ENCODE results near the gene MAFG.

MAFG gene

GRCh38 chr17:81884968-81885367 is 42.6 kb downstream of the MAFG start:
- Histone ChIP-seq H3K4me1 (peaks cover 3% of the 10 kb centered on the region), H3K27me3 (ENCODE audit: low read depth) (no peaks in the 10 kb centered on the region), H3K9me3 (no peaks in the 10 kb centered on the region), H3K4me3 (no peak overlapping the region), H3K36me3 (replicated peaks) (peaks cover 93% of the 10 kb centered on the region)
- in situ Hi-C loops (cut with MboI; ENCODE audit: low sequenced_read_pairs), result no loop called here
- no peak for DNase-seq (ENCODE audit: low spot score in 2 of 2)

- peaks cover 92% of the 10 kb centered on the region for H3K36me3 ChIP-seq (replicated peaks)
- no peaks in the 10 kb centered on the region for H3K9me3 ChIP-seq
- DNase-seq (ENCODE audit: low spot score in 2 of 2), result no peak
- H3K4me1 ChIP-seq, result no peaks in the 10 kb centered on the region
- in situ Hi-C loops (cut with MboI; ENCODE audit: low sequenced_read_pairs), result no loop called here
- no peaks in the 10 kb centered on the region for H3K27me3 ChIP-seq (ENCODE audit: low read depth)
- no peak overlapping the region for H3K4me3 ChIP-seq
These were observed 43.0 kb downstream of the MAFG start for GRCh38 chr17:81884520-81884919.

GRCh38 chr17:81879121-81879520 is 48.4 kb downstream of the MAFG start:
- H3K4me1 ChIP-seq, result no peaks in the 10 kb centered on the region
- no peaks in the 10 kb centered on the region for H3K9me3 ChIP-seq
- in situ Hi-C loops (cut with MboI; ENCODE audit: low sequenced_read_pairs), result no loop called here
- peaks cover 52% of the 10 kb centered on the region for H3K36me3 ChIP-seq (replicated peaks)
- H3K4me3 ChIP-seq, result no peak overlapping the region
- no peak for DNase-seq (ENCODE audit: low spot score in 2 of 2)
- H3K27me3 ChIP-seq (ENCODE audit: low read depth), result no peaks in the 10 kb centered on the region

- Histone ChIP-seq H3K9me3 (no peaks in the 10 kb centered on the region), H3K4me3 (no peak overlapping the region), H3K27me3 (ENCODE audit: low read depth) (no peaks in the 10 kb centered on the region), H3K4me1 (no peaks in the 10 kb centered on the region), H3K36me3 (replicated peaks) (peaks cover 44% of the 10 kb centered on the region)
- no peak for DNase-seq (ENCODE audit: low spot score in 2 of 2)
- in situ Hi-C loops (cut with MboI; ENCODE audit: low sequenced_read_pairs), result no loop called here
These were observed 49.2 kb downstream of the MAFG start for GRCh38 chr17:81878294-81878693.

- Histone ChIP-seq H3K4me3 (no peak overlapping the region), H3K4me1 (no peaks in the 10 kb centered on the region), H3K36me3 (replicated peaks) (peaks cover 39% of the 10 kb centered on the region), H3K27me3 (ENCODE audit: low read depth) (no peaks in the 10 kb centered on the region), H3K9me3 (no peaks in the 10 kb centered on the region)
- DNase-seq (ENCODE audit: low spot score in 2 of 2), result no peak
- in situ Hi-C loops (cut with MboI; ENCODE audit: low sequenced_read_pairs), result no loop called here
These were observed 50.0 kb downstream of the MAFG start for GRCh38 chr17:81877569-81877968.

- in situ Hi-C loops (cut with MboI; ENCODE audit: low sequenced_read_pairs), result no loop called here
- peaks cover 14% of the 10 kb centered on the region for H3K4me1 ChIP-seq
These were observed 55.9 kb downstream of the MAFG start for GRCh38 chr17:81871387-81872230.

GRCh38 chr17:81870981-81871386 is 56.6 kb downstream of the MAFG start, which contains the start of gene ARHGDIA:
TSS of gene ARHGDIA (minus strand) at chr17:81871337. CDS start at chr17:81869930, 1,407 bp downstream.
- H3K4me1 ChIP-seq, result peaks cover 14% of the 10 kb centered on the region
- DNase-seq (ENCODE audit: low spot score in 2 of 2), result peak in 1 of 2 experiments; percentile 3

More at GRCh38 chr17:81871387-81872230, 55.9 kb downstream of the MAFG start:
- peak; percentile 75 to 96 for DNase-seq (ENCODE audit: low spot score in 2 of 2)
- Histone ChIP-seq H3K36me3 (replicated peaks) (peaks cover 47% of the 10 kb centered on the region), H3K27me3 (ENCODE audit: low read depth) (no peaks in the 10 kb centered on the region), H3K4me3 (peak overlapping the region; percentile 84), H3K9me3 (no peaks in the 10 kb centered on the region)

GRCh38 chr17:81870131-81870980 is 57.2 kb downstream of the MAFG start:
- H3K36me3 ChIP-seq (replicated peaks), result peaks cover 59% of the 10 kb centered on the region
- in situ Hi-C loops (cut with MboI; ENCODE audit: low sequenced_read_pairs), result no loop called here
- no peaks in the 10 kb centered on the region for H3K27me3 ChIP-seq (ENCODE audit: low read depth)
- peak overlapping the region; percentile 81 for H3K4me3 ChIP-seq
- peak; percentile 27 to 66 for DNase-seq (ENCODE audit: low spot score in 2 of 2)
- H3K9me3 ChIP-seq, result no peaks in the 10 kb centered on the region
- peaks cover 14% of the 10 kb centered on the region for H3K4me1 ChIP-seq

More at GRCh38 chr17:81870981-81871386, 56.6 kb downstream of the MAFG start, which contains the start of gene ARHGDIA:
- in situ Hi-C loops (cut with MboI; ENCODE audit: low sequenced_read_pairs), result no loop called here
- no peaks in the 10 kb centered on the region for H3K27me3 ChIP-seq (ENCODE audit: low read depth)
- H3K9me3 ChIP-seq, result no peaks in the 10 kb centered on the region
- H3K36me3 ChIP-seq (replicated peaks), result peaks cover 53% of the 10 kb centered on the region
- peak within 1 kb of the TSS; percentile 84 for H3K4me3 ChIP-seq

- Histone ChIP-seq H3K4me1 (peaks cover 14% of the 10 kb centered on the region), H3K4me3 (peak overlapping the region; percentile 81), H3K36me3 (replicated peaks) (peaks cover 68% of the 10 kb centered on the region), H3K27me3 (ENCODE audit: low read depth) (no peaks in the 10 kb centered on the region), H3K9me3 (no peaks in the 10 kb centered on the region)
- in situ Hi-C loops (cut with MboI; ENCODE audit: low sequenced_read_pairs), result no loop called here
- DNase-seq (ENCODE audit: low spot score in 2 of 2), result peak in 1 of 2 experiments; percentile 78
These were observed 58.1 kb downstream of the MAFG start for GRCh38 chr17:81869221-81870130.

- H3K9me3 ChIP-seq, result no peaks in the 10 kb centered on the region
- peaks cover 14% of the 10 kb centered on the region for H3K4me1 ChIP-seq
- H3K36me3 ChIP-seq (replicated peaks), result peaks cover 75% of the 10 kb centered on the region
- peak; percentile 12 to 72 for DNase-seq (ENCODE audit: low spot score in 2 of 2)
- H3K4me3 ChIP-seq, result no peak overlapping the region
- no peaks in the 10 kb centered on the region for H3K27me3 ChIP-seq (ENCODE audit: low read depth)
- in situ Hi-C loops (cut with MboI; ENCODE audit: low sequenced_read_pairs), result no loop called here
These were observed 58.8 kb downstream of the MAFG start for GRCh38 chr17:81868674-81869220.
